GM19043 (cell line): ENCODE results near the gene SYT14.
"Not testable (repeated sequence)": the region's sequence is repeated elsewhere in the genome, so short reads cannot be mapped to it uniquely, and the experiment has no call there.

ENCODE experiments used
- ATAC-seq: cut with Tn5 transposase; IDR thresholded peaks from one replicate; pipeline ENCODE4 v1.9.1; 2021; ENCODE audit warnings: low read depth; ENCODE audit not compliant: unreplicated experiment

The SYT14 gene

DNA sequence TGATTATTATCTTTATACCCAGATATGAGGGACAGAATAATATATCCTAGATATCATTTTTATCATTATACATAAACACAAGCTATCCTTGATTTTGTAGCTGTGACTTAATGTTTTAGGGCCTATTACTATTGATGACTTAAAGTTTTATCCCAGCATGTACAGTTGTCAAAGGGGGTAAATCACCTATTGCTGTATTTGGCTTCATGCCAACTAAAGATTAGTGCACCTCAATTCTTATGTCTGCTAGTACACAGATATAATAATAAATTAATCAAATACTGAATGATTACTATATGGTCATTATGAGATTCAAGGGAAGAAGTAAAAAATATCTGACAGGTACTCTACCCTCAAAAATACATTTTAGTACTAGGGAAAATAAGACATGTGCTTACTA, 84.0 kb downstream of the SYT14 start:
- no peak for ATAC-seq

DNA sequence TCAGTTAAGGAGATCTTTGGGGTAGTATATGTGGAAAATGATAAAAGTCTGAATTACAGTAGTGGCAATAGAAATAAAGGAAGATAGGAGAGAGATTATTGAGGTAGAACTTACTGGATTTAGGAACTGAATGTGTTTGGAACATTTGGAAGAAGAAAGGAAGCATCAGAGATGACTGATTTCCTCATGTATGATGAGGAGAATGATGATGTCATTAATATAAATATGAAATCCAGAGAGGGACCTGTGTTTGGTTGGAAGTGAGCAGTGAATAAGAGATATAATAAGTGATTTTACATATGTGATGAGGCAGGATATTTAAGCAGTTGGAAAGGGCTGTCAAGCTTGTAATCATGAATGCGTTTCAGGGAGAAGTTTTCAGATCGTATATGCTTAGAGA, 86.3 kb downstream of the SYT14 start:
- no peak for ATAC-seq

DNA sequence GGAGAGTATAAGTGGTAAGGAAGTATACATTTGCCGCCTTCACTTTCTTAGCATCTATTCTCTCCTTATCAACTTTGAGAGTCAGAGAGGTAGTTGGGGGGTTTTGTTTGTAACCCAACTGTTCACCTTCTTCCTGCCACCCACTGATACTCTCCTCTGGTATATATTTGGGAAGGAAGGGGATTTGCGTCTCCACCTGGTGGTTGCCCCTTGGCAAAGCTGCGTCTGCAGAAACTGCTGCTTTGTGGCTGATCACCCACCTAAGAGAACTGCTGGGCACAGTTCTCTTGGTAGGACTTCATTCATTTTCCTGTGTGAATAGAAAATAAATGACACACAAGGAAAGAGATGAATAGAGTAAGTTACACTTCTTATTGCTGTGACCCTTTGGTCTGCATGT, 87.0 kb downstream of the SYT14 start:
- ATAC-seq: no peak

DNA sequence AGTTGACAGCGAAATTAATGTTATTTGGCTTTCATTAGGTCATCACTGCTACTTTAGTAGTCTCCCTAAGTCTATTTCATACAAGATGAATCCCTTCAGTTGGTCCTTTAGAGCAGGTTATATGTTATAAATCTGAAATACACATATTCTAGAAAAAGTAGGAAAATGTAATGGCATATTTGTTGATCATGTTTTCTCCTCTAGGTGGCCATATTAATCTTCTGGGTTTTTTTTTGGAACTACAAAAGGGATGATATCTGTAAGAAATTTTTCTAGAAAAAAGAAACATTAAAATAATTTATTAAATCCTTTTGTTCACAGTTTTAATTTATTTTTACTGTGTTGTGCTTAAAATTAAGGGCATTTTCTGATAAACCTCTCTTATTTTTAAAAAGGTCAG, 87.9 kb downstream of the SYT14 start:
- no peak for ATAC-seq

DNA sequence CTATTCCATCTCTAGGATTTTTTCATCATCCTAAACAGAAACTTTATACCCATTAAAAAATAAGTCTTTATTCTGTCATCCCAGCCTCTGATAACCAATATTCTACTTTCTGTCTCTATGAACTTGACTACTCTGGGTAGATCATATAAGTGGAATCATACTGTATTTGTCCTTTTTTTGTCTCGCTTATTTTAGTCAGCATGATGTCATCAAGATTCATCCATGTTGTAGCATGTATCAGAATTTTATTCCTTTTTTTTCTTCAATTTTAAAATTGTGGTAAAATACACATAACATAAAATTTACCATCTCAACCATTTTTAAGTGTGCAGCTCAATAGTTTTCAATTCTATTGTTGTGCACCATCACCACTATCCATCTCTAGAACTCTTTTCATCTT, 90.0 kb downstream of the SYT14 start:
- ATAC-seq: no peak

DNA sequence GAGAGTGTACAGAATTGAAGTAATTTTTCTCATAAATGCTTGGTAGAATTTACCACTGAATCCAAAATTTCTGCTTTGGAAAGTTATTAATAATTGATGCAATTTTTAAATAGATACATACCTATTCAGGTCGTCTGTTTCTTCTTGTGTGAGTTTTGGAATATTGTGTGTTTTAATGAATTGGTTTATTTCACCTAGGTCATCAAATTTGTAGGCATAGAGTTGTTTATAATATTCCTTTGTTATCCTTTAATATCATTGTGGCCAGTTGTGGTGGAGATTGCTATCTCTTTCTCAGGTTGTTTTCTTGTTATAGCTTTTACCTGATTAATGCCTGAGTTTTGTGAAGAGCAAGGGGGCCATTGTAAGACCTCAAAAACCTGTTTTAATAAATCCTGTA, 93.5 kb downstream of the SYT14 start:
- ATAC-seq: no peak

DNA sequence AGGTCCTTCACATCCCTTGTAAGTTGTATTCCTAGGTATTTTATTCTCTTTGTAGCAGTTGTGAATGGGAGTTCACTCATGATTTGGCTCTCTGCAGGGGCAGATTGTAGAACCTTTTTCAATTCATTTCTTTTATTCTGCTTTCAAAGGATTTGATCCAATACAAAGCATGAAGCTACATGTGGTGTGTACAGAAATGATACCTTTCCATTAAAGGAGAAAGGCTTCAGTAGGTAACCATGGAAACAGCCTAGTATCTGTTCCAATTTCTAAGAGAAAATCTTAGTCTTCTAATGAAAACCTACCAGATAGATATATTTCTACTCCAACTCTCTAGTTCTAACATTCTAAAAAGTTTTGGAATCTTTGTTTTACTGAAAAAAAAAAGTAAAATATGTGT, 105.0 kb downstream of the SYT14 start:
- ATAC-seq: no peak

DNA sequence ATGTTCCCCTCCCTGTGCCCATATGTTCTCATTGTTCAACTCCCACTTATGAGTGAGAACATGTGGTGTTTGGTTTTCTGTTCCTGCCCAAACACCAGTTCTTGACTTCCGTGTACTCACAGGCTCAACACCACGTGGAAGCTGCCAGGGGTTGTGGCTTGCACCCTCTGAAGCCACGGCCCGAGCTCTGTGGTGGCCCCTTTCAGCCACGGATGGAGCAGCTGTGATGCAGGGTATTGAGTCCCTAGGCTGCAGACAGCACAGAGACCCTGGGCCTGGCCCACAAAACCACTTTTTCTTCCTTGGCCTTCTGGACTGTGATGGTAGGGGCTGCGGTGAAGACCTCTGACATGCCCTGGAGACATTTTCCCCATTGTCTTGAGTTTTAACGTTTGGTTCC, 111.6 kb downstream of the SYT14 start:
- no peak for ATAC-seq

DNA sequence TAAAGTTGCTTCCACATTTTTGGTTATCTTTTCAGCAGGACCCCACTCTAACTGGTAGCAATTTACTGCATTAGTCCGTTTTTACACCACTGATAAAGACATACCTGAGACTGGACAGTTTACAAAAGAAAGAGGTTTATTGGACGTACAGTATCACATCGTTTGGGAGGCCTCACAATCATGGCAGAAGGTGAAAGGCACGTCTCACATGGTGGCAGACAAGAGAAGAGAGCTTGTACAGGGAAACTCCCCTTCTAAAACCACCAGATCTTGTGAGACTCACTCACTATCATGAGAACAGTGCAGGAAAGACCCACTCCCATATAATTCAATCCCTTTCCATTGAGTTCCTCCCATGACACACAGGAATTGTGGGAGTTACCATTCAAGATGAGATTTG, 112.5 kb downstream of the SYT14 start:
- not testable (repeated sequence) for ATAC-seq

DNA sequence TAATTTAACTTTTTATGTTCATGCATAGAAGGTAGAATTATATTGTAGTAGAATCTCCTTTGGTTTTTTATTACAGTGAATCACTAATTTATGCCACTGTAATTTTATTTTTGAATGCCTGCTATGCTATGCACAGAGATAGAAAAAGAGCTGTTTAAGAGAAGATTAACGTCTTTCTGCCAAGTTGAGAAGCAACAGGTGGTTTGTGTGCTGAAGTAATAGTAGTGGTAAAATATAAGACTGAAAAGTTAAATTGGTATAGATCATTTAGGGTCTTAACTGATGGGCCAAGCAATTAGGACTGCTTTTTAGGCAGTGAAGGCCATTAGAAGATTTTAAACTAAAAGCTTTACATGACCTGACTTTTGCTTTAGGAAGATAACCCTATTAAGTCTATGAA, 115.1 kb downstream of the SYT14 start:
- no peak for ATAC-seq

DNA sequence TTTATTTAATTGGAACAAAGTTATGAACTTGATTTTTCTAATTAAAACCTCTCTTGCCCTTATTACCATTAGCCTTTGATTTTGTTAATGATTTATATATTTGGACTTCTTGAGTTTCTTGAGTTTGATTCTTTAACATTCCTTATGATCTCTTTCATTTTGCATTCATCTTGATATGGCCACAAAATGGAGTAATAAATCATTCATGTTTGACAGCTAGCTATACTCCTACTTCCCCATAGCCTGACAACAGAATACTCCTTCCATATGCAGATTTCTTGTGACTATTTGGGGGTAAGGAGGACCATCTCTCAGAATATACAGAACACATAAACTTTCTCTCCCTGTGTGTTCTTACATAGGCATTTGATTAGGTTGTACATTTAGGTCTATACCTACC, 119.6 kb downstream of the SYT14 start:
- ATAC-seq: no peak

DNA sequence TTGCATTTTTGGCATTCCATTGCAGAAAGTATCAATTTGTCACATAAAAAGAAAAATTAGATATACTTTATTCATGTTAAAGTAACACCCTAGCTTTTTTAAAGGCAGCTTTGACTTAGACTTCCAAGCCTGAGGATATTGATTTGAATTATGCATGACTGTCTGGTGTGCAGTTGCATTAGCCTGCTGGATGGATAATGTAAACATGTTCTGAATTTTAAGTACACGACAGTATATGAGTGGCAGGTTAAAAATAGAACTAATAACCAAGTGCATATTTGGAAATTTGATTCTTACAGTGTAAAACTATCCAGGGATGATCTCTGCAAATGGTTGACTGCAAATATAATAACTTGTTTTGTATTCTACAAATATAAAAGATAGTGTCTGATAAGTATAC, 124.0 kb downstream of the SYT14 start:
- no peak for ATAC-seq

DNA sequence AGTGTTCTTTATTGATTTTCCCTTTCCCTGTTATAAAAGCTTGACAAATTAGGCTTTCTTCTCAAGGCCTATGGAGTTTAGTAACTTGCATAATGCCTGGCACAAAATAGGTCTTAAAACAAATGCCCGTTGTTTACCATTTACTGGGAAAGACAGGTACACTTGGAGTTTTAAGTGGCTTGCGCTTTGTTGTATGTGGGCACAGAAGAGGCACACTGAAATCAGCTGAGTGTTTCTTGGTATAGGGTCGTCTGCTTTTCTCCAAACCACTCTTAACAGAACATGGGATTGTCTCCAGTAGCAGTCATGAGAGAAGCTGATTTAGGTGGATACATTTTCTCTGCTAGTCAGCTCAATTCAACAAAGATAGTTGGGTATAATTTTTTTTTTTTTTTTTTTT, 132.5 kb downstream of the SYT14 start:
- no peak for ATAC-seq

DNA sequence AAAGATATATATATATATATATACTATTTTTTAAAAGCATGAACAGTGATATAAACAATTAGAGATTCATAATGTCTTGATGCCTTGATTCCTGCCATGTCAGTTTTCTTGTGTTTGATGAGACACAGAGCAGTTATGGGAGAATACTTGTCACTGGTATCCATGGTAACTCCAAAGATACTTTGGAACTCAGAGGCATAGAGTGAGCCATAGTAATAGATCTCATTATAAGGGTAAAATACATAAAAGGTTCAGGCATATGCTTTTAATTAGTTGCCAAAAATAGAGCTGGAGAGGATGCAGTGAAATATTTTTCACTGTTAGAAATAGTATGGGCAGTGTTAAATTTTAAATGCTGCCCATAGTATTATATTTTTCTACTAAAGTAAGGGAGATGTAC, 134.1 kb downstream of the SYT14 start:
- no peak for ATAC-seq

DNA sequence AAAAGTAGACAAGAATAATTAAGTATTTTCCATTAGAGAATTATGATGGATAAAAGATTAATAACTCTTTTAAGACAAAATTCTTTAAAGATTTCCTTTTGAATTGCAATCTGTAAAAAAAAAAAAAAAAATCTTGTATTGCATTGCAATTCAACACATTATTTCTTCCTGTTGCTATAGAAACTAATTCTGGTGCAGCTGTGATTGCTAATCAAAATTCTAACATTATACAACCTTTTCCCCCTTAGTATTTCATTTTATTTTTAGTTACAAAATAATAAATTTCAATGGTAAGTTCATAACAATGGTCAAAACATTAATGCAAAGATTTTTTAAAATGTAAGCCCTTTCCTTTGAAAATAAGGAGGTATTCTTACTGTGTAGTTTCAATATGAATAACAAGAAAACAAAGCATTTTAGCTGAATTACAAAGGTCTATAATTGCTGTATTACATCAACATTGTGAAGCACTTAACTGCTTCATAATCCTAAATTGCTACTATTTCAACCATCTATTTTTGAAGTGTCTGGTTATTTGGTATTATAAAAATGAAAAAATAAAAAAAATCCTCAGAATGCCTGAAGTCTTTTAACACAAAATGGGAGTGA, 135.0 kb downstream of the SYT14 start:
- no peak for ATAC-seq

DNA sequence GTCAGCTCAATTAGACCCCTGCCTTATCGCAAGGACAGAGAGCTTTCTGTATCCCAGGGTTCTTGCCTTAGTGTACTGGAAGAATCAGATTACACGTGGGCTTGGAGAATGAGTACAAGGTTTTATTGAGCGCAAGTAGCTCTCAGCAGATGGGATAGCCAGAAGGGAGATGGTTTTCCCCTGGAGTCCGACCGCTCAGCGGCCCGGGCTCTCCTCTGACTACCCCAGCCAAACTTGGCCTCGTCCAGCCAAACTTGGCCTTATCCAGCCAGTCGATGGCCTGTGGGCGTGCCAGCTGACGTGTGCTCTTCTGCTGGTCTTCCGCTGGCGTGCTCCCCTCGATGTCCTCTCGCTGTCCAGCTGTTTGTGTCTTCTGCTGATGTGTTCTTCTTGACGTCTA, 136.9 kb downstream of the SYT14 start:
- ATAC-seq: no peak

DNA sequence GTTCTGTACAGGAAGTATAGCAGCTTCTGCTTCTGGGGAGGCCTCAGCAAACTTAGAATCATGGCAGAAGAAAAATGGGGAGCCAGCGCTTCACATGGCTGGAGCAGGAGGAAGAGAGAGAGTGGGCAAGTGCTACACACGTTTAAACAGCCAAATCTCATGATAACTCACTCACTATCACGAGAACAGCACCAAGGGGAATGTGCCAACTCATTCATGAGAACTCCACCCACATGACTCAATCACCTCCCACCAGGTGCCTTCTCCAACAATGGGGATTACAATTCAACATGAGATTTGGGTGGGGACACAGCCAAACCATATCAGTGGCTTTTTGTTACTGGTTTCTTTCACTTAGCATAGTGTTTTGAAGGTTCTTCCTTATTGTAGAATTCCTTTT, 138.6 kb downstream of the SYT14 start:
- ATAC-seq: no peak

DNA sequence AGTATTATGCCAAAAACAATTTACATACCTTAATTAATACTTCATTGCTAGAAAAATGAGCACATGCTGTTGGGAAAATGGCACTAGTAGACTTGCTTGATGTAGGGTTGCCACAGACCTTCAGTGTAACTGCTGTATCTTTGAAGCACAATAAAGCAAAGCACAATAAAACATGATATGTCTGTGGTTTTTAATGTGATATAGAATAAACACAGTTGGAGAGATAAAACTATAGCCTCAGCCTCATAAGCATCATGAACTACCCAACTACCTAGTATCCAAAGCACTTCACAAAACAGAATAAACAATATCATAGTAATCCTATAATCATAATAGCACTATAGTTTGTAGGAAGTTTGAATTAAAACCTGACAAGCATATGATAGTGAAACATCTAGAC, 143.5 kb downstream of the SYT14 start:
- no peak for ATAC-seq

DNA sequence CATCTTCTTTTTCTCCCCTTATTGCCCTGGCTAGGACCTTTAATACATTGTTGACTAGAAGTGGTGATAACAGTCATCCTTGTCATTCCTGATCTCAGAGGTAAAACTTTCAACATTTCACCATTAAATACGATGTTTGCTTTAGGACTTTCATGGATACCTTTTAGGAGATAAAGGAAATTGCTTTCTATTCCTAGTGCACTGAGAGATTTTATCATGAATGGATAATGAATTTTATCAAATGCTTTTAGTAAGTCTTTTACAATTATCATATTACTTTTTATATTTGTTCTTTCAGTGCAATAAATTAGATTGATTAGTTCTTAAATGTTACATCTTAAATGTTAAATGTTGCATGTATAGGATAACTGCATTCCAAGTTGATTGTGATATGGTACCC, 147.3 kb downstream of the SYT14 start:
- ATAC-seq: no peak

DNA sequence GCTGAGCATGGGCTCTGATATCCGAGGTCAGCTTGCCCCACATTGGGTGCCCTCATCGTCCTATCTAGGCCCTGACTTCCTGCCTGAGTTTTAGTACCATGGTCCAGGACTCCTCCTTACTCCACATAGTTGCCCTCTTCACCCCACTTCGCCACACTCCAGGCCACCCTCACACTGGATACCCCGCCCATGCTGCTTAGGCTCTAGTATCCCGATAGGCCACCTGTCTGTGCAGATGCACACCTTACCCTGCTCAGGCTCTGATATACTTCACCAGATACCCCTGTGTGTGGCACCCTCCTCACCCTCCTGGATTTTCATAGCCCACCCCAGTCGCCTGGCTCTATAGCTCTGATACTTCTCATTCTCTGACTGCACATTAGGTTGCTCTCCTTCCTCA, 149.0 kb downstream of the SYT14 start:
- ATAC-seq: no peak

DNA sequence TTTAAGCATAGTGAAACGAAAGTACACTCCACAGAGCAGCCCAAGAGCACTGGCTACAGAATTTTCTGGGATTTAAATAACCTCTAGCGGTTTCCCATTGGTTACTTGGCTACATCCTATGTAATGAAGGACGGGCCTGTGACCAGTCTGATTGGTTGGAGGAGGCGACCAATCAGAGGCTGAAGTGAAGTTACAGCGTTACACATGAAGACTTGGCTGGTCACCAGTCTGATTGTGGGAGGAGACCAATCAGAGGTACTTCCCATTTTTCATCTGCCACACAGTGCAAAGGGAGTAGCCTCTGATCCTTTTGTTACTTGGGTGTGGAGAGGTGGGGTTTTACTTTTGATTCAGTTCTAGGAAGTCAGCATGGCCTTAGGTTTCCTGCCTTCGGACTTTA, 151.8 kb downstream of the SYT14 start:
- no peak for ATAC-seq

DNA sequence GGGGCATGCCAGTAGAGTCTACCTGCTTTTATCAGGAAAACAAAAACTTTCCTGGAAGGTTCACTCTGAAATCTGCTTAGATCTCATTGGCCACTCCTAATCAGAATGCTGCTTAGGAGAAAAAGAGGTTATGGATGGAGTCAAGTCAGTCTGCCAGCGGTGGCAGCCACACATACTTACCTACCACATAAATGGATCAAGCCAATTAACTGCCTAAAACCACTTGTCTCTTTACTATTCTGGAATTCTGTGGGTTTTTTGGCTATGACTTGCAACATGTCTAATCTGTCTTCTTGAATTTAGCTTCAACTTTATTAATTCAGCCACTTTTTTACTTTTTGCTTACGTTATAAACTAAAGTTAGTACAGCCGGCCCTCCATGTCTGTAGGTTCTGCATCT, 154.3 kb downstream of the SYT14 start:
- no peak for ATAC-seq

DNA sequence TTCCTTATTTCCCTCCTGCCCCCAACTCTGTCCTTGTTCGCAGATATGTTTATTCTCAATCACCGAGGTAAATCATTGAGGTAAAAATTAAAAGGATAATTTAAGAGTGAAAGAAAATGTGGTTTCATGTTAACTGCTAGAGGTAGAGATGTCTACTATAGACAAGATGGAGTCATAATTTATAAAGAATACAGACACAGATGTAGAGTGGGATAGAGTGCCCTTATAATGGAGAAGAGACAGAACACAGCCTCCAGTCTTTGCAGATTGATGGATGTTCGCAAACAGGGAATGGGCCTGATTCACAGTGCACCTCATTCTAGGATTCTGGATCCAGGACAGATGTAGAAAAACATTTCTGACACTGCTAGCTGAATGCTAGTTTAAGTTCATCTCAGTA, 155.4 kb downstream of the SYT14 start:
- ATAC-seq: no peak
